ENCODE data around the gene AMZ2. TPM values are rescaled to one million over a fixed set of nuclear protein-coding genes. Genes with fewer than 3 reads are reported as not detected.
"Not testable (repeated sequence)": the region's sequence is repeated elsewhere in the genome, so short reads cannot be mapped to it uniquely, and the experiment has no call there.

AMZ2 gene
- polyA plus RNA-seq, 3 donors from 2014 or later: 146 to 193 (median 169) TPM

GRCh38 chr17:68209191-68209900 lies 38.5 kb upstream of the AMZ2 start:
- H3K27me3 Mint-ChIP-seq (ENCODE audit: low read depth in 3 of 3): peaks cover 3 to 22% (median 9%) of the 10 kb centered on the region in 3 donors
- not testable (repeated sequence) for H3K9me3 Mint-ChIP-seq, DNase-seq
- H3K27ac Mint-ChIP-seq: peak overlapping the region in 2 of 6 donors; percentile 62 to 69
- peaks cover 35 to 46% (median 45%) of the 10 kb centered on the region in 3 donors for H3K36me3 Mint-ChIP-seq
- H3K4me1 Mint-ChIP-seq: peaks cover 56 to 67% of the 10 kb centered on the region in 2 donors
- peak overlapping the region in 3 of 5 donors; percentile 18 to 80 (median 67) for H3K4me3 Mint-ChIP-seq

- no peak for DNase-seq
- peak overlapping the region; percentile 38 to 76 (median 53) for H3K27ac Mint-ChIP-seq
- H3K36me3 Mint-ChIP-seq: peaks cover 38 to 46% (median 45%) of the 10 kb centered on the region in 3 donors
- no peaks in the 10 kb centered on the region for H3K9me3 Mint-ChIP-seq
- peak overlapping the region in 2 of 5 donors; percentile 0 to 1 for H3K4me3 Mint-ChIP-seq
- H3K27me3 Mint-ChIP-seq (ENCODE audit: low read depth in 3 of 3): peaks cover 0 to 16% (median 5%) of the 10 kb centered on the region in 3 donors
- H3K4me1 Mint-ChIP-seq: peaks cover 60 to 72% of the 10 kb centered on the region in 2 donors
These were observed 37.1 kb upstream of the AMZ2 start for GRCh38 chr17:68210570-68211315.

- peak overlapping the region in 4 of 5 donors; percentile 38 to 54 (median 46) for H3K4me3 Mint-ChIP-seq
- not testable (repeated sequence) for DNase-seq; H3K27me3 Mint-ChIP-seq (ENCODE audit: low read depth in 3 of 3); H3K9me3 Mint-ChIP-seq
- peaks cover 33 to 47% (median 36%) of the 10 kb centered on the region in 3 donors for H3K36me3 Mint-ChIP-seq
- H3K4me1 Mint-ChIP-seq: peaks cover 49 to 76% of the 10 kb centered on the region in 2 donors
- peak overlapping the region; percentile 85 to 92 (median 87) for H3K27ac Mint-ChIP-seq
These were observed 34.1 kb upstream of the AMZ2 start for GRCh38 chr17:68213428-68214411.

GRCh38 chr17:68215453-68215852 lies 32.4 kb upstream of the AMZ2 start:
- H3K9me3 Mint-ChIP-seq; H3K27me3 Mint-ChIP-seq (ENCODE audit: low read depth in 3 of 3); DNase-seq: not testable (repeated sequence)
- peak overlapping the region in 1 of 5 donors; percentile 49 for H3K4me3 Mint-ChIP-seq
- peak overlapping the region; percentile 39 to 85 (median 74) for H3K27ac Mint-ChIP-seq
- peaks cover 30 to 49% (median 30%) of the 10 kb centered on the region in 3 donors for H3K36me3 Mint-ChIP-seq
- H3K4me1 Mint-ChIP-seq: peaks cover 57 to 81% of the 10 kb centered on the region in 2 donors

- Mint-ChIP-seq H3K27ac (peak overlapping the region; percentile 76 to 100 (median 96)), H3K36me3 (peaks cover 7 to 33% (median 8%) of the 10 kb centered on the region in 3 donors), H3K4me1 (peaks cover 59 to 76% of the 10 kb centered on the region in 2 donors), H3K4me3 (peak overlapping the region in 3 of 5 donors; percentile 88 to 100 (median 92)), H3K27me3 (ENCODE audit: low read depth in 3 of 3) (peaks cover 2 to 21% (median 8%) of the 10 kb centered on the region in 3 donors)
- not testable (repeated sequence) for H3K9me3 Mint-ChIP-seq, DNase-seq
These were observed 28.4 kb upstream of the AMZ2 start for GRCh38 chr17:68219429-68219828.

GRCh38 chr17:68220186-68220585 lies 27.7 kb upstream of the AMZ2 start:
- not testable (repeated sequence) for H3K9me3 Mint-ChIP-seq, DNase-seq
- Mint-ChIP-seq H3K4me1 (peaks cover 61 to 79% of the 10 kb centered on the region in 2 donors), H3K27ac (peak overlapping the region; percentile 76 to 100 (median 96)), H3K27me3 (ENCODE audit: low read depth in 3 of 3) (peaks cover 2 to 25% (median 5%) of the 10 kb centered on the region in 3 donors), H3K4me3 (peak overlapping the region in 3 of 5 donors; percentile 88 to 100 (median 92)), H3K36me3 (peaks cover 5 to 35% (median 8%) of the 10 kb centered on the region in 3 donors)

GRCh38 chr17:68220786-68221185 lies 27.1 kb upstream of the AMZ2 start:
- Mint-ChIP-seq H3K27ac (peak overlapping the region; percentile 76 to 100 (median 96)), H3K4me3 (peak overlapping the region in 4 of 5 donors; percentile 21 to 100 (median 90)), H3K27me3 (ENCODE audit: low read depth in 3 of 3) (peaks cover 2 to 25% (median 5%) of the 10 kb centered on the region in 3 donors), H3K4me1 (peaks cover 66 to 82% of the 10 kb centered on the region in 2 donors), H3K36me3 (peaks cover 5 to 37% (median 8%) of the 10 kb centered on the region in 3 donors)
- peak in 1 of 3 donors; percentile 39 for DNase-seq
- not testable (repeated sequence) for H3K9me3 Mint-ChIP-seq

GRCh38 chr17:68221786-68222185 lies 26.1 kb upstream of the AMZ2 start:
- peak overlapping the region in 4 of 5 donors; percentile 10 to 100 (median 90) for H3K4me3 Mint-ChIP-seq
- peaks cover 5 to 33% (median 8%) of the 10 kb centered on the region in 3 donors for H3K36me3 Mint-ChIP-seq
- H3K27ac Mint-ChIP-seq: peak overlapping the region; percentile 87 to 100 (median 96)
- no peaks in the 10 kb centered on the region for H3K9me3 Mint-ChIP-seq
- peak in 1 of 3 donors; percentile 26 for DNase-seq
- peaks cover 70 to 83% of the 10 kb centered on the region in 2 donors for H3K4me1 Mint-ChIP-seq
- H3K27me3 Mint-ChIP-seq (ENCODE audit: low read depth in 3 of 3): peaks cover 2 to 25% (median 5%) of the 10 kb centered on the region in 3 donors

GRCh38 chr17:68222606-68223005 lies 25.2 kb upstream of the AMZ2 start:
- Mint-ChIP-seq H3K27ac (peak overlapping the region; percentile 87 to 100 (median 93)), H3K4me1 (peaks cover 74 to 82% of the 10 kb centered on the region in 2 donors), H3K27me3 (ENCODE audit: low read depth in 3 of 3) (peaks cover 2 to 25% (median 5%) of the 10 kb centered on the region in 3 donors), H3K9me3 (no peaks in the 10 kb centered on the region), H3K36me3 (peaks cover 5 to 35% (median 8%) of the 10 kb centered on the region in 3 donors), H3K4me3 (peak overlapping the region; percentile 2 to 100 (median 88))
- DNase-seq: peak in 2 of 3 donors; percentile 61 to 64

GRCh38 chr17:68225055-68225454 lies 22.8 kb upstream of the AMZ2 start:
- H3K36me3 Mint-ChIP-seq: peaks cover 4 to 30% (median 11%) of the 10 kb centered on the region in 3 donors
- H3K4me1 Mint-ChIP-seq: peaks cover 82 to 83% of the 10 kb centered on the region in 2 donors
- H3K9me3 Mint-ChIP-seq: not testable (repeated sequence)
- peak overlapping the region; percentile 40 to 92 (median 74) for H3K4me3 Mint-ChIP-seq
- peak overlapping the region; percentile 86 to 100 (median 96) for H3K27ac Mint-ChIP-seq
- H3K27me3 Mint-ChIP-seq (ENCODE audit: low read depth in 3 of 3): peaks cover 2 to 22% (median 5%) of the 10 kb centered on the region in 3 donors
- DNase-seq: peak; percentile 69 to 72 (median 71)

- Mint-ChIP-seq H3K4me1 (peaks cover 75 to 83% of the 10 kb centered on the region in 2 donors), H3K36me3 (peaks cover 4 to 26% (median 8%) of the 10 kb centered on the region in 3 donors), H3K27ac (peak overlapping the region; percentile 86 to 100 (median 95))
- not testable (repeated sequence) for H3K4me3 Mint-ChIP-seq; H3K9me3 Mint-ChIP-seq; DNase-seq; H3K27me3 Mint-ChIP-seq (ENCODE audit: low read depth in 3 of 3)
These were observed 19.7 kb upstream of the AMZ2 start for GRCh38 chr17:68228039-68228680.
